K562 (cell line): Measurements from ENCODE around the gene GABRP. TPM values are rescaled to one million over a fixed set of nuclear protein-coding genes. Genes with fewer than 3 reads are reported as not detected.

ENCODE experiments used
- ATAC-seq: fragments of 200-7000 bp; cut with Tn5 transposase; 3 replicates; pipeline ENCODE4 v1.9.1; 2020; ENCODE audit warnings: moderate library complexity
- BruUV-seq: library from RNA; stranded (reverse); fragments of 400-500 nt; replicated peaks from 2 replicates; lab custom pipeline; 2021; lab: Mats Ljungman, UMichigan
- CTCF ChIA-PET: fragments of 300-600 bp; formaldehyde crosslinking; extraction: SDS; loops from one replicate; lab custom pipeline; 2021; ENCODE audit warnings: low intra/inter-chr PET ratio; lab: Yijun Ruan, JAX
- POLR2A ChIA-PET: fragments of 300-600, 350-650 bp; sonication (Branson Sonifier 250); formaldehyde crosslinking; extraction: SDS; loops from one replicate; lab custom pipeline; 2021; ENCODE audit warnings: antibody characterized with exemption, inconsistent platforms; lab: Yijun Ruan, JAX
- DNase-seq, 4 experiments: peaks; one replicate each; pipeline versions ENCODE4 v3.0.0 to v3.0.0-alpha.2; 2011 to 2018; ENCODE audit warnings: low spot score in 3 of 4, mixed read lengths in 3 of 4; ENCODE audit errors: extremely low read depth in 1 of 4
- FAIRE-seq: peaks from 2 replicates; lab custom pipeline; 2011; peaks lifted over from hg19 to GRCh38; lab: Jason Lieb, UNC
- H2AFZ ChIP-seq: 2 replicates; pipeline ENCODE4 v1.6.0; 2011; ENCODE audit warnings: low read depth, low read length, control low read depth, inconsistent platforms
- H3K27ac ChIP-seq: fragments of 200-600 bp; 3 replicates; pipeline ENCODE4 v1.8.0; 2011; ENCODE audit warnings: low read depth, mild to moderate bottlenecking, control low read depth, inconsistent platforms, low read length, moderate library complexity, mixed read lengths; ENCODE audit errors: extremely low read depth
- H3K27me3 ChIP-seq, 2 experiments: fragments of 300-600 bp in 1 of 2; 2 replicates in 1 of 2; 3 replicates in 1 of 2; pipeline versions ENCODE4 v1.6.0 to v1.8.0; 2011; ENCODE audit warnings: inconsistent platforms in 2 of 2, low read length in 2 of 2, mild to moderate bottlenecking in 1 of 2, mixed read lengths in 1 of 2, moderate library complexity in 1 of 2; ENCODE audit not compliant: control insufficient read depth in 2 of 2, insufficient read depth in 2 of 2
- H3K36me3 ChIP-seq: fragments of 300-600 bp; 3 replicates; pipeline ENCODE4 v1.8.0; 2011; ENCODE audit warnings: mild to moderate bottlenecking, low read length, inconsistent platforms; ENCODE audit not compliant: control insufficient read depth, insufficient read depth
- H3K4me1 ChIP-seq, 2 experiments: fragments of 200-600 bp in 1 of 2; replicated peaks in 1 of 2; 2 replicates in 1 of 2; 3 replicates in 1 of 2; pipeline versions ENCODE4 v1.5.1 to v1.8.0; 2011; ENCODE audit warnings: inconsistent platforms in 2 of 2, low read length in 2 of 2, mild to moderate bottlenecking in 1 of 2, mixed read lengths in 1 of 2, moderate library complexity in 1 of 2; ENCODE audit not compliant: control insufficient read depth in 2 of 2, insufficient read depth in 2 of 2
- H3K4me2 ChIP-seq: 2 replicates; pipeline ENCODE4 v1.6.1; 2011; ENCODE audit warnings: low read length, control low read depth, inconsistent platforms, mixed read lengths; ENCODE audit not compliant: insufficient read depth
- H3K4me3 ChIP-seq: fragments of 200-600 bp; sonication (generic), shearing (Covaris generic); 2 replicates; pipeline ENCODE4 v1.5.1; 2016; ENCODE audit warnings: control low read depth, inconsistent platforms
- H3K79me2 ChIP-seq: fragments of 200-600 bp; 3 replicates; pipeline ENCODE4 v1.8.0; 2011; ENCODE audit warnings: low read length, inconsistent platforms; ENCODE audit not compliant: control insufficient read depth, insufficient read depth
- H3K9ac ChIP-seq, 2 experiments: 2 replicates each; pipeline versions ENCODE4 v1.6.0 to v1.6.1; 2011; ENCODE audit warnings: low read depth in 2 of 2, low read length in 2 of 2, control low read depth in 1 of 2, inconsistent platforms in 1 of 2, mild to moderate bottlenecking in 1 of 2, mixed read lengths in 1 of 2; ENCODE audit not compliant: insufficient read depth in 1 of 2
- H3K9me1 ChIP-seq: one replicate; pipeline ENCODE4 v1.6.0; 2011; ENCODE audit warnings: inconsistent platforms, mild to moderate bottlenecking, low read length, moderate library complexity; ENCODE audit not compliant: control insufficient read depth, insufficient read depth
- H3K9me3 ChIP-seq: replicated peaks from 2 replicates; pipeline ENCODE4 v1.5.1; 2011; ENCODE audit warnings: low read depth, low read length, inconsistent platforms; ENCODE audit not compliant: control insufficient read depth, insufficient read depth
- H4K20me1 ChIP-seq: replicated peaks from 2 replicates; pipeline ENCODE4 v1.6.1; 2011; ENCODE audit warnings: low read length, inconsistent platforms, mixed read lengths; ENCODE audit not compliant: control insufficient read depth, insufficient read depth
- FOXA3 ChIP-seq, 2 experiments: fragments of 450-650 bp in 1 of 2; sonication (generic) in 1 of 2; formaldehyde crosslinking; IDR thresholded peaks in 1 of 2; conservative IDR thresholded peaks in 1 of 2; 2 replicates each; pipeline versions ENCODE4 v1.4.0 to v1.8.0; 2020 to 2022; ENCODE audit warnings: mild to moderate bottlenecking in 2 of 2, missing genetic modification reagents in 1 of 2
- IFI16 ChIP-seq: fragments of 250-450 bp; sonication (Bioruptor Pico); IDR thresholded peaks from 2 replicates; pipeline ENCODE4 v2.1.2; 2022; ENCODE audit warnings: mild to moderate bottlenecking, inconsistent platforms
- SIX5 ChIP-seq, 2 experiments: IDR thresholded peaks; 2 replicates each; pipeline ENCODE4 v1.6.1; 2011; ENCODE audit warnings: low read length in 2 of 2, borderline replicate concordance in 1 of 2, low read depth in 1 of 2, mild to moderate bottlenecking in 1 of 2, moderate library complexity in 1 of 2; ENCODE audit not compliant: insufficient read depth in 1 of 2
- ZBTB17 ChIP-seq: fragments of 450-650 bp; formaldehyde crosslinking; IDR thresholded peaks from 2 replicates; pipeline ENCODE4 v1.4.0; 2020; ENCODE audit warnings: mild to moderate bottlenecking
- ZNF444 ChIP-seq: fragments of 250-450 bp; sonication (Bioruptor Pico); IDR thresholded peaks from 2 replicates; pipeline ENCODE4 v1.4.0; 2020; ENCODE audit warnings: mild to moderate bottlenecking, moderate library complexity
- WGBS: fragments of 100-300 bp; shearing (Covaris generic); methylation state at CpG from one replicate; pipeline ENCODE4 v1.1.6; 2016; ENCODE audit warnings: low coverage, mixed read lengths; ENCODE audit not compliant: insufficient coverage; ENCODE audit errors: missing lambda C conversion rate; 5-methylcytosine and 5-hydroxymethylcytosine counted together
- in situ Hi-C: fragments of 300-500 bp; cut with MboI; formaldehyde crosslinking; loops from 4 replicates; pipeline ENCODE4 v1.15.0; 2018; ENCODE audit warnings: inconsistent platforms, mixed read lengths
- intact Hi-C: fragments of 100-400 bp; cut with micrococcal nuclease; formaldehyde crosslinking; loops from 2 replicates; pipeline ENCODE4 v1.14.2; 2022
- polyA plus RNA-seq, 8 experiments: library from polyadenylated mRNA; depleted of rRNA in 4 of 8; stranded (reverse) in 5 of 8; unstranded in 3 of 8; fragments of >200 nt; fragmentation: Nextera tagmentation in 2 of 8; fragmentation: Illumina TruSeq in 1 of 8; extraction: Ambion mirVana in 2 of 8; extraction: Trizol in 1 of 8; gene quantifications; 2 replicates each; pipeline versions ENCODE4 v1.2.1 to v1.2.3, GENCODE V29; 2011 to 2014; ENCODE audit warnings: inconsistent platforms in 1 of 8, missing spikeins in 1 of 8
- total RNA-seq, 7 experiments: library from RNA; depleted of rRNA in 6 of 7; stranded (reverse); fragments of >200 nt in 6 of 7; fragmentation: Illumina TruSeq in 2 of 7; extraction: Trizol in 2 of 7; gene quantifications; 2 replicates each; pipeline versions ENCODE4 v1.2.1 to v1.2.3, GENCODE V29; 2011 to 2021; ENCODE audit warnings: low replicate concordance in 1 of 7

Gene GABRP
- total and polyA plus RNA-seq, 9 of the 15 experiments (the other 6 are each of a cell fraction or from before 2014, with no cell fraction given): not detected

DNA sequence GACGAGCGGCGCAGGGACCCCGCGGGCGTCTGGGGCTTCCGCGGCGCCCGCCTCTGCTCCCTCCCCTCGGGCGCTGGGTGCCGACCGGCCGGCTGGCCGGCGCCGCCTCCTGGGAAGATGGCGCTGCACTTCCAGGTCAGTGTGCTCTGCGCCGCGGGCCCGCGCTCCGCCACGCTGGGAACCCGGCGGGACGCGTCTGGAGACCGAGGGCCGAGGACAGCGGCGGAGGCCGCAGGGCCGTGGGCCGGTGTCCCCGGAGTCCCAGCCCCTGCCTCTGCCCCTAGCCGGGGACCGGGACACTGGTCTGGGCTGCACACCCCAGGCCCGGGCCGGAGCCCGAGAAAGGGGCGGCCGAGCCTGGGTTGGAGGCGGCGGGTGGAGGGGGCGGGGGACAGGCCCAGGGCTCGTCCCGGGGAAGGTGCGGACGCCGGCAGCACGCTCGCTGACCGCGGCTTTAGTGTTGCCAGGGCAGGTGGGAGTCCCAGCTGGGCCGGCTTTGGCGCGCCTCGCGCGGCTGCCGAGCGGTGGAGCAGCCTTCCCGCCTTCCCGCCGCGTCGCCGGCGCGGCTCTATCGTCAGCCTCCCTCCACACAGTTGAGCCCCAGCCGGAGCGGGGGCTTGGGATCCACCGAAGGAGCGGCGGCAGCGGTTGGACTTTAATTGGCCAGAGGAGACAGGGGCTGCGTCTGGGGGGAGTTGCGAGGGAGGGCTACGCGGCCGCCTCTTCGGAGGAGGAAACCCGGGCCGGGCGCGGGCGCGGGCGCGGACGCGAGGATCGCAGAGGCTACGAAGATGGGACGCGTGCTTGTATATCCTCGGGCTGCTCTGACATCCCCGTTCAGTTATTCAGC lies 78.6 kb downstream of the GABRP start, which contains the start of gene RANBP17:
TSS of gene RANBP17 (plus strand) at position 102 of the 850 bp plus-strand sequence.
- Histone ChIP-seq H3K9ac (no peak within 1 kb of the TSS), H4K20me1 (no peaks in the 10 kb centered on the region), H3K27me3 (no peaks in the 10 kb centered on the region), H3K4me1 (no peaks in the 10 kb centered on the region), H3K27ac (no peak within 1 kb of the TSS), H3K79me2 (no peaks in the 10 kb centered on the region), H2AFZ (no peak within 1 kb of the TSS), H3K4me2 (no peak within 1 kb of the TSS), H3K9me1 (no peaks in the 10 kb centered on the region), H3K4me3 (no peak within 1 kb of the TSS), H3K36me3 (no peaks in the 10 kb centered on the region), H3K9me3 (no peaks in the 10 kb centered on the region)
- DNase-seq (no peak), ATAC-seq (no peak), FAIRE-seq (no peak)
- ChIA-PET CTCF (no interaction called here), POLR2A (no interaction called here)
- in situ Hi-C loops (no loop called here), intact Hi-C loops (no loop called here)
- WGBS: 51% methylated on average over 39 of the region's 102 CpGs
- no TSS peak for BruUV-seq
- TF ChIP-seq ZBTB17 (CRISPR knock-in tag) (no peak), IFI16 (CRISPR knock-in tag) (no peak), FOXA3 (CRISPR knock-in tag; conservative IDR thresholded peaks at IDR 0.05 in 1 of 2, IDR thresholded peaks at IDR 0.05 in 1 of 2) (no peak), ZNF444 (CRISPR knock-in tag) (no peak), SIX5 (IDR thresholded peaks at IDR 0.05; ENCODE audit: borderline replicate concordance in 1 of 2, insufficient read depth in 1 of 2, low read depth in 1 of 2, low read length in 2 of 2) (no peak)
